Measurements from ENCODE around the gene KIAA1328. TPM values are rescaled to one million over a fixed set of nuclear protein-coding genes. Genes with fewer than 3 reads are reported as not detected.
"Not testable (repeated sequence)": the region's sequence is repeated elsewhere in the genome, so short reads cannot be mapped to it uniquely, and the experiment has no call there.

Gene KIAA1328
- total RNA-seq, 1 donor from 2014 or later = 11.9 TPM

DNA sequence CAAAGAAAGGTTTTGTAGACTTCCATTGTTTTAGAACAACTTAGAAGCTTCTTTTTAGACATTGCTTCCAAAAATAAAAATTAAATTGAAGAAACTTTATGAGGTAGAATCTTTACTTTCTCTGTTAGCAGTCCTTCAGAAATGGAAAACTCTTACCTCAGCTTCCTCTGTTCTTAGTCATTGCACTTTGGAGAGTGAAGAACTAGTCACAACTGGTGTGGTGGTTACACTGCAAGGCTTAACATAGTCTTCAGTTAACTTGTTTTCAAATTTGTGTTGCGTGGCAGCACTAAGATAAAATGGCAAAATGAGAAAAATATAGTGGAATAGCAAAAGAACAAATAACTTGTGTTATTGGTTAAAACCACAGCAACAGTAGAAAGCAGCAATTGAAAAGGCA lies 332.6 kb downstream of the KIAA1328 start:
- Histone ChIP-seq H3K4me1 (no peaks in the 10 kb centered on the region), H3K27ac (no peak overlapping the region), H3K9me3 (no peaks in the 10 kb centered on the region), H3K4me3 (no peak overlapping the region), H3K27me3 (no peaks in the 10 kb centered on the region), H3K36me3 (no peaks in the 10 kb centered on the region)
- ATAC-seq = no peak
- no peak for DNase-seq
- TF ChIP-seq, protein P1, sequence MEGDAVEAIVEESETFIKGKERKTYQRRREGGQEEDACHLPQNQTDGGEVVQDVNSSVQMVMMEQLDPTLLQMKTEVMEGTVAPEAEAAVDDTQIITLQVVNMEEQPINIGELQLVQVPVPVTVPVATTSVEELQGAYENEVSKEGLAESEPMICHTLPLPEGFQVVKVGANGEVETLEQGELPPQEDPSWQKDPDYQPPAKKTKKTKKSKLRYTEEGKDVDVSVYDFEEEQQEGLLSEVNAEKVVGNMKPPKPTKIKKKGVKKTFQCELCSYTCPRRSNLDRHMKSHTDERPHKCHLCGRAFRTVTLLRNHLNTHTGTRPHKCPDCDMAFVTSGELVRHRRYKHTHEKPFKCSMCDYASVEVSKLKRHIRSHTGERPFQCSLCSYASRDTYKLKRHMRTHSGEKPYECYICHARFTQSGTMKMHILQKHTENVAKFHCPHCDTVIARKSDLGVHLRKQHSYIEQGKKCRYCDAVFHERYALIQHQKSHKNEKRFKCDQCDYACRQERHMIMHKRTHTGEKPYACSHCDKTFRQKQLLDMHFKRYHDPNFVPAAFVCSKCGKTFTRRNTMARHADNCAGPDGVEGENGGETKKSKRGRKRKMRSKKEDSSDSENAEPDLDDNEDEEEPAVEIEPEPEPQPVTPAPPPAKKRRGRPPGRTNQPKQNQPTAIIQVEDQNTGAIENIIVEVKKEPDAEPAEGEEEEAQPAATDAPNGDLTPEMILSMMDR (IDR thresholded peaks at IDR 0.05) = no peak
- intact Hi-C loops (cut with DNase I) = no loop called here

DNA sequence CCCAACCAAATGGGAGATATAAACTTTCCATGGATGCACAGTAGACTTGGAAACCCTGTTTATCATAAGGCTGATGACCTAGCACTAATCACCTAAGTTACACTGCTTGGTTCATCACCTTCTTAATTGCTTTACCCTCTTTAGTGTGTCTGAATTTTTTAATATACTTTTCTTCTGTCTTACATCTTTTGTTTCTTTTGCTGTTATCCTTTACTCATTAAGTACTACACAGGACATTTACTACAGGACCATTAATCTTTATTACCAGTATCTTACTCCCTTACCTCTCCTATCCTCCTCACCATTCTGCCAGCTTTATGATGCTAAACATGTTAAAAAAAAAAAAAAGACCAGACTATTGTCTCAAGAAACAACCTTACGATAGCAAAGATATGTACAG lies 333.6 kb downstream of the KIAA1328 start:
- Histone ChIP-seq H3K9me3 (no peaks in the 10 kb centered on the region), H3K4me3 (no peak overlapping the region), H3K4me1 (no peaks in the 10 kb centered on the region), H3K27me3 (no peaks in the 10 kb centered on the region), H3K27ac (no peak overlapping the region), H3K36me3 (no peaks in the 10 kb centered on the region)
- ATAC-seq (no peak), DNase-seq (no peak)
- intact Hi-C loops (cut with DNase I) = no loop called here
- TF ChIP-seq, protein P1 (IDR thresholded peaks at IDR 0.05) = no peak

DNA sequence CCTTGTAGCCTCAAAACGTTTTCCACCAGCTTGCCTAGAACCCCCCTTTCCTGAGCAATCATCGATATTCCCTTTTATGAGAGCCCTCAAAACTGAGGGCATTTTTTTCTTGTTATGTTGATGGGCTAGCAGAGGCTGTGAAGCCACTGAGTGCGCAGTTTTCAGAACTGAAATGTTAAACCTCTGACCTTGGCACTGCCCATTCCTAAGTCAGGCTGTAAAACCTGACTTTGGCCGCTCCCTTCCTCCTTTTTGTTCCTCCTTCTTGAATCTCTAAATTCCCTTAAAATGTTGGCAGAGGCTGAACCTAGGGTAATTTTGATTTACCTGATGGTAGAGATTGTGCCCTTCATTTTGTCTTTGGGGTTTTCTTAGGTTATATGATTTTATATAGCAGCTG lies 334.2 kb downstream of the KIAA1328 start:
- intact Hi-C loops (cut with DNase I) = no loop called here
- no peak overlapping the region for H3K27ac ChIP-seq
- H3K27me3 ChIP-seq = no peaks in the 10 kb centered on the region
- no peaks in the 10 kb centered on the region for H3K36me3 ChIP-seq
- H3K4me1 ChIP-seq = no peaks in the 10 kb centered on the region
- H3K4me3 ChIP-seq = no peak overlapping the region
- TF ChIP-seq, protein P1 (IDR thresholded peaks at IDR 0.05) = no peak
- H3K9me3 ChIP-seq = no peaks in the 10 kb centered on the region
- DNase-seq = no peak
- no peak for ATAC-seq

DNA sequence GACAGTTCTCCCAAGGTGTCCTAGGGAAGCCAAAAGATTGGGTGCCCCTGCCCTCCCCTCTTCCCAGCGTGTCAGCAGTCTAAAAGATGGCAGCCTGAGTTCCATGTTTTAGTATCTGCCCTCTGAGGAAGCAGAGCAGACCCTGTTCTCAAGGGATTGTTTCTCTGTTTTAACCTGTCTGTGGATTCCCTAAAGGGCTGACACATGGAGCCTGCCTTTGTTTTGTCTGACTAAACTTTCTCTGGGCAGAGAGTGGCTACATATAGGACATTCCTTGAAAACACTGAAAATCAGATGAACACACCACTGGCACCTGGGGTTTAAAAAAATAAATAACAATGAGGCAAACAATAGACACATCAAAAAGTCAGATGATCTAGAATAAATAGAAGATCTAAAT lies 337.6 kb downstream of the KIAA1328 start:
- H3K36me3 ChIP-seq = no peaks in the 10 kb centered on the region
- no peaks in the 10 kb centered on the region for H3K9me3 ChIP-seq
- H3K27me3 ChIP-seq = no peaks in the 10 kb centered on the region
- H3K4me1 ChIP-seq = no peaks in the 10 kb centered on the region
- ATAC-seq (no peak), DNase-seq (no peak)
- TF ChIP-seq, protein P1 (IDR thresholded peaks at IDR 0.05) = no peak
- H3K4me3 ChIP-seq = no peak overlapping the region
- H3K27ac ChIP-seq = no peak overlapping the region
- intact Hi-C loops (cut with DNase I) = no loop called here

DNA sequence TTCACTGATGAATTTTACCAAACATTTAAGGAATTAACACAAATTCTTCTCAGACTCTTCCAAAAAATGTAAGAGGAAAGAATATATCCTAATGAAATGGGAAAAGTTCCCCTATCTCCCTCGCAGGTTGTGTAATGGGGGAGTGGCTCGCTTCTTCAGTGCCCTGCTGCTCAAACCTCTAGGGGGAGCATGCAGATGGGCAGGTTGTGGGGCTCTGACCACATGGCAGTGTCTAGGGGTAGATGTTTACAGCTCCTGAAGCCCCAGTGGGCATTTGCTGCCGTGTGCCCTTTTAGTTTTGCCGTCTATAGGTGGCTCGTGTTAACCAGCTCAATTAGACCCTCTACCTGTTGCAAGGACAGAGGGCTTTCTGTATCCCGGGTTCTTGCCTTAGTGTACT lies 338.0 kb downstream of the KIAA1328 start:
- ATAC-seq; H3K4me1 ChIP-seq; intact Hi-C loops (cut with DNase I); H3K9me3 ChIP-seq; H3K27ac ChIP-seq; DNase-seq; H3K27me3 ChIP-seq; H3K36me3 ChIP-seq; H3K4me3 ChIP-seq: not testable (repeated sequence)

DNA sequence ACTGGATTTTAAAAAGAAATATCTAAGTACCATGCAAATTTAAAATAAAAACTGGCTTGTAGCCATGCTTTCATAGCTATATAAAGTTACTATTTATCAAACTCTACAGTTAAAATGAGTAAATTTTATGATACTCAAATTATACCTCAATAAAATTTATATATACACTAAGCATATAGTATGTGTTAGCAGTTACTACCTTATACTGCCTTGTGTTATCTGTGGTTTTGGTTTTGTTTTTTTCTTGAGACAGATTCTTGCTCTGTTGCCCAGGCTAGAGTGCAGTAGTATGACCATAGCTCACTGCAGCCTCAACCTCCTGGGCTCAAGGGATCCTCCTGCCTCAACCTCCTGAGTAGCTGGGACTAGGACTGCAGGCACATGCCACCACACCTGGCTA lies 342.1 kb downstream of the KIAA1328 start:
- Histone ChIP-seq H3K27ac (no peak overlapping the region), H3K4me3 (no peak overlapping the region), H3K36me3 (no peaks in the 10 kb centered on the region), H3K9me3 (no peaks in the 10 kb centered on the region), H3K4me1 (no peaks in the 10 kb centered on the region), H3K27me3 (no peaks in the 10 kb centered on the region)
- TF ChIP-seq, protein P1 (IDR thresholded peaks at IDR 0.05) = no peak
- intact Hi-C loops (cut with DNase I) = no loop called here
- DNase-seq (no peak), ATAC-seq (no peak)

Measured in upper lobe of right lung (tissue), 1 donor.